ENCODE data around the gene RAB6A.
"Not testable (repeated sequence)": the region's sequence is repeated elsewhere in the genome, so short reads cannot be mapped to it uniquely, and the experiment has no call there.

DNA sequence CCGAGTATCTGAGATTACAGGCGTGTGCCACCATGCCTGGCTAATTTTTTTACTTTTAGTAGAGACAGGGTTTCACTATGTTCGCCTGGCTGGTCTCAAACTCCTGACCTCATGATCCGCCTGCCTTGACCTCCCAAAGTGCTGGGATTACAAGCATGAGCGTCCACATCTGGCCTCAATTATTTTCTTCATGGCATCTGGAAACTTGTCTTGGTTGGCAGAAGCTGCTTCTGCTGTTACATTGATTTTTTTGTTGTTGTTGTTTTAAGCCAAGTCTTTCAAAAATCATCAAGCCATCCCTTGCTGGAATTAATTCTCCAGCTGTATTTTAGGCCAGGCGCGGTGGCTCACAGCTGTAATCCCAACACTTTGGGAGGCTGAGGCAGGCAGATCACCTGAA is 27.9 kb downstream of the RAB6A start:
- TF ChIP-seq EZH2 (IDR thresholded peaks at IDR 0.05); POLR2AphosphoS5 (IDR thresholded peaks at IDR 0.05; ENCODE audit: borderline replicate concordance, low read depth, low read length): not testable (repeated sequence)
